Measurements from ENCODE around the gene MAP3K5.
"Not testable (repeated sequence)": the region's sequence is repeated elsewhere in the genome, so short reads cannot be mapped to it uniquely, and the experiment has no call there.

Gene MAP3K5, protein sequence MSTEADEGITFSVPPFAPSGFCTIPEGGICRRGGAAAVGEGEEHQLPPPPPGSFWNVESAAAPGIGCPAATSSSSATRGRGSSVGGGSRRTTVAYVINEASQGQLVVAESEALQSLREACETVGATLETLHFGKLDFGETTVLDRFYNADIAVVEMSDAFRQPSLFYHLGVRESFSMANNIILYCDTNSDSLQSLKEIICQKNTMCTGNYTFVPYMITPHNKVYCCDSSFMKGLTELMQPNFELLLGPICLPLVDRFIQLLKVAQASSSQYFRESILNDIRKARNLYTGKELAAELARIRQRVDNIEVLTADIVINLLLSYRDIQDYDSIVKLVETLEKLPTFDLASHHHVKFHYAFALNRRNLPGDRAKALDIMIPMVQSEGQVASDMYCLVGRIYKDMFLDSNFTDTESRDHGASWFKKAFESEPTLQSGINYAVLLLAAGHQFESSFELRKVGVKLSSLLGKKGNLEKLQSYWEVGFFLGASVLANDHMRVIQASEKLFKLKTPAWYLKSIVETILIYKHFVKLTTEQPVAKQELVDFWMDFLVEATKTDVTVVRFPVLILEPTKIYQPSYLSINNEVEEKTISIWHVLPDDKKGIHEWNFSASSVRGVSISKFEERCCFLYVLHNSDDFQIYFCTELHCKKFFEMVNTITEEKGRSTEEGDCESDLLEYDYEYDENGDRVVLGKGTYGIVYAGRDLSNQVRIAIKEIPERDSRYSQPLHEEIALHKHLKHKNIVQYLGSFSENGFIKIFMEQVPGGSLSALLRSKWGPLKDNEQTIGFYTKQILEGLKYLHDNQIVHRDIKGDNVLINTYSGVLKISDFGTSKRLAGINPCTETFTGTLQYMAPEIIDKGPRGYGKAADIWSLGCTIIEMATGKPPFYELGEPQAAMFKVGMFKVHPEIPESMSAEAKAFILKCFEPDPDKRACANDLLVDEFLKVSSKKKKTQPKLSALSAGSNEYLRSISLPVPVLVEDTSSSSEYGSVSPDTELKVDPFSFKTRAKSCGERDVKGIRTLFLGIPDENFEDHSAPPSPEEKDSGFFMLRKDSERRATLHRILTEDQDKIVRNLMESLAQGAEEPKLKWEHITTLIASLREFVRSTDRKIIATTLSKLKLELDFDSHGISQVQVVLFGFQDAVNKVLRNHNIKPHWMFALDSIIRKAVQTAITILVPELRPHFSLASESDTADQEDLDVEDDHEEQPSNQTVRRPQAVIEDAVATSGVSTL (N-terminal part only)

DNA sequence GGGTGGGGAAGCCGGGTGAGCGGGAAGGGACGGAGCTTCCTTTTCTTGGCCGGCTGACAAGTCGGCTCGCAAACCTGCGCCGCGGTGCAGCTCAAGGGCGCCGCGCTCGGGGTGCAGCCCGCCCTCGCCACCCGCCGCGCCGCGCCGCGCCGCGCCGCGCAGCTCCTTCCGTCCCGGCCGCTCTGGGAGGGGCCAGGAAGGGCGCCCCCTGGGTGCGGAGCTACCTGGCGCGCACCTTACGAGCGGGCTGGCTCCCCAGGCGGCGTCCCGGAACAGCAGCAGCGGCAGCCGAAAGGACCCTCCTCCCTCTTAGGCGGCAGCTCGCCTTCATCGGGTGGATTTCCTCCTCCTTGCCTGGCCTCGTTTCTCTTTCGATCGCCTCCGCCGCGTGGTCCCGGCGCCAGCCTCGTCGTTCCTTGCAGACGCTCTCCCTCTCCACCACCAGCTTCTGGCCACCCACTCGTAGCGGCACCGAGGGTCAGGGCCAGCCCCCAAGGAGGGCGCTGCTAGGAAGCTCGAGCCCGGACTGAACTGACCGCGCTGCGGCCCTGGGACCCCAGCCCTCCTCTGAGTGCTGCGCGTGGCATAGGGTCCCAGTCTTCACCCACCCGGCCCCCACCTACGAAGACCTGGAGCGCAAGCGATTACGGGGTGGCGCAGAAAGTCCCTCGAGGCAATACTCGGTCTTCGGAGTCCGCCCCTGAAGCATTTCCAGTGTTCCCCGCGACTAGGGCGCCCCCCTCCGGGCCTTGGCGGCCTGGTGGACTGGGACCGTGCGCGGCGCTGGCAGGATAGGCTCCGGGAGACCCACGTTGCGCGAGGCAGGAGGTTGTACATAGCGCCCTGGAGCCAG, at the start of gene MAP3K5:
TSS of gene MAP3K5 (minus strand) at position 68 of the 853 bp plus-strand sequence. CDS start 320 bp downstream, outside the sequence.
- no peak for FAIRE-seq

DNA sequence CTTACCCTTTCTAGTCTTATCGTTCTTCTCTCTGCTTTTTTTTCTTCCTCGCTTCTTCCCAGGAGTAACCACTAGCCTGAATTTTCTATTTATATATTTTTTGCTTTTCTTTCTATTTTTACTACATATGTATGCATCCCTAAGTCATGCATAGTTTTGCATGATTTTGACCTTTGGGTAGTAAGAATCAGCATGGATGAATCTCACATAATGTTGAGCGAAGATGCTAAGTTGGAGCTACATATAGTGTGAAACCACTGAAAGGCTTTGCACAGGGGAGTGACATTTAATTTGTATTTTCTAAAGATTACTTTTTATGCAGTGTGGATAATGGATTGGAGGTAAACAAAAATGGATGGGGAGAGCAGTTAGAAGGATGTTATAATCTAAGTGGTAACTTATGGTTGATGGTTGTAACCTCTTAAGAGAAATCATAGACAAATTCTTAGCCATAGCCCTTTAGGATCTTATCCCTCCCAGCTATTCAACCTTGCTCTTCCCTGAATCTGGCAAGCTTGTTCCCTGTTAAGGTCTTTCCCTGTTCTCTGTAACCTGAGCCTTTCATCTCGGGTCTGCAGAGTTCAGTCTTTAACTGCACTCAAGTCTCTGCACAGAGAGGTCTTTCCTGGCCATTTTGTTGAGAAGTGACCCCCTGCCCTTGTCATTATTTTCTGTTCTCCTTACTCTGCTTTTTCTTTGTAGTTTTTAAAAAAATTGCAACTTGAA, 48.2 kb upstream of the MAP3K5 start:
- no peak for FAIRE-seq

DNA sequence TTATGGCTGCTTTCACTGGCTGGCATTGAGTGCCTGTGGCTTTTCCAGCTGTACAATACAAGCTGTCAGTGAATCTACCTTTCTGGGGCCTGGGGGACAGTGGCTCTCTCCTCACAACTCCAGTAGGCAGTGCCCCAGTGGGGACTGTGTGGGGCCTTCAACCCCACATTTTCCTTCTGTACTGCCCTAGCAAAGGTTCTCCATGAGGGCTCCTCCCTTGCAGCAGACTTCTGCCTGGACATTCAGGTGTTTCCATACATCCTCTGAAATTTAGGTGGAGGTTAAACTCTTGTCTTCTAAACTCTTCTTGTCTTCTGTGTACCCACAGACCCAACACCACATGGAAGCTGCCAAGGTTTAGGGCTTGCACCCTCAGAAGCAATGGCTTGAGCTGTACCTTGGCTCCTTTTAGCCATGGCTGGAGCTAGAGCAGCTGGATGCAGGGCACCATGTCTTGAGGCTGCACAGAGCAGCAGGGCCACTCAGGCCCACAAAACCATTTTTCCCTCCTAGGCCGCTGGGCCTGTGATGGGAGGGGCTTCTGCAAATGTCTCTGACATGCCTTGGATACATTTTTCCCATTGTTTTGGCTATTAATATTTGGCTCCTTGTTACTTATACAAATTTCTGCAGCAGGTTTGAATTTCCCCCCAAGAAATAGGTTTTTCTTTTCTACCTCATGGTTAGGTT, 39.7 kb upstream of the MAP3K5 start:
- FAIRE-seq = no peak

DNA sequence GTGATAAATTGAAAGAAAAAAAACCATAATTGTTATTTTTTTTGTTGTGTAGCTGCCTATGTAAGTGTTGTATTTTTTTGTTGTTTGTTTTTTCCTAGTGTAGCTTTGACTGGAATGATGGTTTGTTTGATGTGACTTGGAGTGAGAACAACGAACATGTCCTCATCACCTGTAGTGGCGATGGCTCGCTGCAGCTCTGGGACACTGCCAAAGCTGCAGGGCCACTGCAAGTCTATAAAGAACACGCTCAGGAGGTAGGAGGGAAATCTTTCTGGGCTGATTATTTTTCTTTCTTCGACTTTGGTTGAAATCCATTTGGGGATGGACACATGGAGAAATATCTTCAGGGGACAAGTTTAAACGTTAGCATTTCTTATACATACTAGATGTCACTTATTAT, 33.9 kb upstream of the MAP3K5 start:
- no peak for FAIRE-seq

DNA sequence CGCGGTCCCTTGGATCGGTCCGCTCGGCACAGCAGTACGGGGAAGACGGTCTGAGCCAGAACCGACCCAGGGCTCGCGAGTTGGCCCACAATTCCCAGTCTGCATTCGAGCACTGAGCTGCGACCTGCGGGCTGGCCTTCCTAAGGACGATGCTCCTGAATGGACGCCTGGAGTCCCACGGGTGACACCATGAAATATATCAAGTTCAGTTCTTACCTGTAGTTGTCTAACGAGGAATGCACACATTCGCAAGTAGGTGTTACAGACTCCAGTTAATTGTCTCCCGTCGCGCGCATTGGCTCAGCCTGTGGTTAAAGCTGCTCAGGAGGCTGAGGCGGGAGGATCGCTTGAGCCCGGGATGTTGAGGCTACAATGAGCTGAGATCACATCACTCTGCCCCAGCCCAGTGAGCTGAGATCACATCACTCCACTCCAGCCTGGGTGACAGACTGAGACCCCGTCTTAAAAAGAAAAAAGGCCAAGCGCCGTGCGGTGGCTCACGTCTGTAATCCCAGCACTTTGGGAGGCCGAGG, 30.9 kb upstream of the MAP3K5 start:
- FAIRE-seq = no peak

DNA sequence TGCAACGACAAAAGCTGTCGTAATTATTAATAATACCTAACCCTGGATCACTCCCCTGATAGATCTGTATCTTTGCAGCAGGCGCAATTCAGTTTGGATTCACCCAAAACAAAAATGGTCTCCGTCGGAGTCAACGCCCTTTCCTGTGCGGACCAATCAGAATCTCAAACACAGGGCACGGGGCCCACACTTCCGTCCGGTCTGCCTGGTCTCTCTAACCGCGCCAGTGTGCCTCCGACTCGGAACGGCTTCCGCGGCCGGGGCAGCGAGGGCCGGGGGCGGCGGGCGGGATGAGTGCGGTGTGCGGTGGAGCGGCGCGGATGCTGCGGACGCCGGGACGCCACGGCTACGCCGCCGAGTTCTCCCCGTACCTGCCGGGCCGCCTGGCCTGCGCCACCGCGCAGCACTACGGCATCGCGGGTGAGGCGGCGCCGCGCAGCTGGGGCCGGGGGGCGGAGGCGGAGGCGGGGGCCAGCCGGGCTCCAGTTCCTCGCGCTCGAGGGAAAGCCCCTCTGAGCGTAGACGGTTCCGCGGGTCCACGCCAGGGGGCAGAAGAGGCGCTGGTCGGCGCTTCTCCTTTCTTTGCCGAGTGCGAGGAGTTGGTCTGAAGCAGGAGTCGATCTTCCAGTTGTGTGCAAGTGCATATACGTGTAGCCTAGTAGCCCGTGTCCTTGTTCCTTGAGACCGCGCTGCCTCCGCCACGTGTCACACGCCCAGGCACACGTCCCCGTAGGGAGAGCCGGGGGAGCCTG, 30.3 kb upstream of the MAP3K5 start, which contains the start of gene PEX7:
TSS of gene PEX7 (plus strand) at position 217 of the 752 bp plus-strand sequence. CDS start at position 291, 74 bp downstream.
- FAIRE-seq = peak; percentile 80

DNA sequence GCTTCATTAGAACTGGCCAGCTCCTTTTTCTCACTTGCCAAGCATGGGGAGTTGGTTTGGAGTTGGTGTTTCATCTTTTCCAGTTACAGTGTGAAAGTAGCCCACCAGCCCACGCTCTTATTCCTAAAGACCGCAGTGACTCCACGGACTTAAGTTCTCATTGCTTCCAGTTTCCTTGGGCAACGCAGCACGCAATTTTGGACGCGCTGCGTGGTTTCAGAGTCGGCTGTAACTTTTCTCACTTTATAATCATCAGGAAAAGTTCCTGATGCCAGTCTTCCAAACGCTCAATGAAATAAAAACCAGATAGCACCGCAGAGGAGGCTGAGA, 29.7 kb upstream of the MAP3K5 start:
- no peak for FAIRE-seq

DNA sequence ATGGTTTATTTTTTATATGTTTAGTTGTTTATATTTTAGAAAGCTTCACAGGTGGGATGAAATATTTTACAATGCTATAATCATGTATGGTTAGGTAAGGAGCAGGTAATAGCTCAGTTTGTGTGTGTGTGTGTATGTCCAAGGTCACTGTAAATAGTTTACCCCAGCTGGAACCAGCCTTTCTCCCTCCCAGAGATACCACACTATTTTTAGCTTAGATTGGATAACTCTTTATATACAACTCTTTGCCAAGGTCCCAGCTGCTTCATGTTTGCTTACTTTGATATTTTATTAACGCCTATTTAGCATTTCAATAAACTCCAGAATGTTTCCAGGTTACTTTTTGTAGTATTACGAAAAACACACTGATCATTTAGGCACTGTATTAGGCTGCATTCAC, 28.3 kb upstream of the MAP3K5 start:
- no peak for FAIRE-seq

DNA sequence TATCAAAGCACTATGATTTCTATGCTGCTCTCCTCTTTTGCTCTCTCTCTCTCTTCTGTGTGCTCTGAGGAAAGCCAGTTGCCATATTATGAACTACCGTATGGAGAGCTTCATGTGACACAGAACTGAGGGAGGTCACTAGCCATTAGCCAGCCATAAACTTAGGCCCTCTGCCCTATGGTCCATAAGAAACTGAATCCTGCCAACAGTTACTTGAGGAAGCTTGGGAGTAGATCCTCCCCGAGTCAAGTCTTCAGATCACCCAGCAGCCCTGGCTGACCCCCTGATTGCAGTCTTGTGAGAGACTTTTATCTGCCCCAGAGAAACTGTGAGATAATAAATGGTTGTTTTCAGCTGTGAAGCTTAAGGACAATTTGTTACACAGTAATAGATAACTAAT, 24.4 kb upstream of the MAP3K5 start:
- no peak for FAIRE-seq

DNA sequence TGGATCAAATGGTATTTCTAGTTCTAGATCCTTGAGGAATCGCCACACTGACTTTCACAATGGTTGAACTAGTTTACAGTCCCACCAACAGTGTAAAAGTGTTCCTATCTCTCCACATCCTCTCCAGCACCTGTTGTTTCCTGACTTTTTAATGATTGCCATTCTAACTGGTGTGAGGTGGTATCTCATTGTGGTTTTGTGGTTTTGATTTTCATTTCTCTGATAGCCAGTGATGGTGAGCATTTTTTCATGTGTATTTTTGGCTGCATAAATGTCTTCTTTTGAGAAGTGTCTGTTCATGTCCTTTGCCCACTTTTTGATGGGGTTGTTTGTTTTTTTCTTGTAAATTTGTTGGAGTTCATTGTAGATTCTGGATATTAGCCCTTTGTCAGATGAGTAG, 23.3 kb upstream of the MAP3K5 start:
- FAIRE-seq = not testable (repeated sequence)

DNA sequence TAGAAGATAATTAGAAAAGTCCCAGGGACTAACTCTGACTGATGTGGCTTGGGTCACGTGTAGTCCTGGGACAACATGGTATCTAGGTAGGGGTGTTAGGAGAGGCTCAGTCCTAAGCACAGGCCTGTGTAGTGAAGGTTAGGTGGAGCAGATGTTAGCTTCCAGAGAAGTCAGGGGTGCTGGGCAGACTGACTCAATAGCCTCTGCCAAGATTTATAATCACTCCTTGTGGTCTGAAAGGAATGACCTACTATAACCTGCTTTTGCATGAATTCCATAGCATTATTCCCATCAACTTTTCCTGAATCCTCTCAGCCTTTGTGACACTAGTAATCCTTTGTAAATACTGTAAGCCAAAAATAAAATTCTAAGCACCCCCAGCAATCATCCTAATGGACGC, 19.9 kb upstream of the MAP3K5 start:
- FAIRE-seq = no peak

DNA sequence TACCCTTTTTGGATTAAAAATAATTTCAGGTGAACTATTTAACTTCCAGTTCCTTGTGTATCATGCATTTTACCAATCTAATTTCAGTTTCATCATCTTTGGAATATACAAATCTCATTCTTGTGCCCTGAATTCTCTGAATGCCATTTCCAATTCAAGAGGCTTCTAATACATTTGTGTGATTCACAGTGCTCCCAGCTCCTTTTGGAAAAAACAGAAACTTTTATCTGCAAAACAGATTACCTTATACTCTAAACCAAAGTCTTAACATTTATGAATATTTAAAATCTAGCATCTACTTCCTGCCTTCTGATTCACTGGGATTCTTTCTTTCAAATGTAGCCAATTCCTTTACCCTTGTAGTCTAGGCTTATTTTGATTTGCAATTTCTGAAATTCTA, 19.0 kb upstream of the MAP3K5 start:
- FAIRE-seq = no peak

DNA sequence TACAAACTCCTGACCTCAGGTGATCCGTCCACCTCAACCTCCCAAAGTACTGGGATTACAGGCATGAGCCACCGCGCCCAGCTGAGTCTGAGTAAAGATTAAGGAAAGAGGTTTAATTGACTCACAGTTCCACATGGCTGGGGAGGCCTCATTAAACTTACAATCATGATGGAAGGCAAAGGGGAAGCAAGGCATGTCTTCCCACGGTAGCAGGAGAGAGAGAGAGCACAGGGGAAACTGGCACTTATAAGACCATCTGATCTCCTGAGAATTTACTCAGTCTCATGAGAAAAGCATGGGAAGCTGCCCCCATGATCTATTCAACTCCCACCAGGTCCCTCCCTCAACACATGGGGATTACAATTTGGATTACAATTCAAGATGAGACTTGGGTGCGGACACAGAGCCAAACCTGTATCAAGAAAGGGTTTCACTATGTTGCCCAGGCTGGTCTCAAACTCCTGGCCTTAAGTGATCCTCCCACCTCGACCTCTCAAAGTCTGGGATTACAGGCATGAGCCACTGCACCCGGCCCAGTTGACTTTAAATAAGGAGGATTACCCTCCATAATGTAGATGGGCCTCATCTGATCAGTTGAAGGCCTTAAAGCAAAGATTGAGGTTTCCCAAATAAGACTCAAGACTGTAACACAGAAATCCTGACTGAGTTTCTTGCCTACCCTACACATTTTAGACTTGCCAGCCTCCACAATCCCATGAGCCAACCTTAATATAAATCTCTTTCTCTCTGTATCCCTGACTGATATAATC, 17.0 kb upstream of the MAP3K5 start:
- no peak for FAIRE-seq

DNA sequence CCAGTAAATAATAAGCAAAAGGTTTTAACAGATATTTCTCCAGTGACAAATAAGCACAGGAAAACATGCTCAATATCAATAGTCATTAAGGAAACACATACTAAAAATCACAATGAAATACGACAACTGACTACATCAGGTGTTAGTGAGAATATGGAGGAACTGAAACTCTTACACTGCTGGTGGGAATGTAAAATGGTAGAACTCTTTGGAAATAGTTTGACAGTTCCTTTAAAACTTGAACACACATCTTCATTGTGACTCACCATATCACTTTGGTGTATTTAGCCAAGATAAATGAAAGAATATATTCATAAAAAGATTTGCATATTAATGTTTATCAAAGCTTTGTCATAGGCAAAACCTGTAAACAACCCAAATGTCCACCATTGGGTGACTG, 11.3 kb upstream of the MAP3K5 start:
- no peak for FAIRE-seq

DNA sequence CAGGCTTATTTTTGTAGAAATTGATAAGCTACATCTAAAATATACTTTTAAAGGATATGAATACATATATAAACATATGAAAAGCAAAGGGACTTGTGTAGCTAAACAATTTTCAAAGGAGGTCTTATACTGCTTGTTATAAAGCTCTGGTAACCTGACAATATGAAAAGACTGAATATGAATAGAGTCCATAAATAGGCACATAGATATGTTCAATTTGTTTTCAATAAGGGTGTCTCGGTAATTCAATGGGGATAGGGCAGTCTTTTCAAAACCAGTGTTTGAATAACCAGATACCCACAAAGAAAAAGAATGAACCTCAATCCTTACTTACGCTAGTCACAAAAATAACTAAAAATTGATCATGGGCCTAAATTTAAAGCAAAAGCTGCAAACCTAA, 9.3 kb upstream of the MAP3K5 start:
- no peak for FAIRE-seq

DNA sequence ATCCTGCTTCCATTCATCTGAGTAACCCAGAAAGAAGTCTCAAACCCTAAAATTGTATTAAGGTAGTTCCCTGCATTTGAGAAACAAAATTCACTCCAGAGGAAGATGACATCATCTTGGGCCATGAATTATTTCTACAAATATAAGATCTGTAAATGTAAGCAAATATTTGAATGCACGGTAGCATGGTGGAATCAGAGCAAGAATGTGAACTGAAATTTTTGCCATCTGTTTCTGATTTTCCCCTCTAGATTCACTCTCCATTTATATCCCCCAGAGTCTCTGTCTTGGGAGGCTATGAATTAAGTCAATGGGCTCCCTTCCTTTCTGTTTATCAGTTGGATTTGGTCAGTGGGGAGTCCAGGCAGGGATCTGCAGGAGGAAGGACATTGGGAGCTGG, 5.8 kb upstream of the MAP3K5 start:
- FAIRE-seq = no peak

DNA sequence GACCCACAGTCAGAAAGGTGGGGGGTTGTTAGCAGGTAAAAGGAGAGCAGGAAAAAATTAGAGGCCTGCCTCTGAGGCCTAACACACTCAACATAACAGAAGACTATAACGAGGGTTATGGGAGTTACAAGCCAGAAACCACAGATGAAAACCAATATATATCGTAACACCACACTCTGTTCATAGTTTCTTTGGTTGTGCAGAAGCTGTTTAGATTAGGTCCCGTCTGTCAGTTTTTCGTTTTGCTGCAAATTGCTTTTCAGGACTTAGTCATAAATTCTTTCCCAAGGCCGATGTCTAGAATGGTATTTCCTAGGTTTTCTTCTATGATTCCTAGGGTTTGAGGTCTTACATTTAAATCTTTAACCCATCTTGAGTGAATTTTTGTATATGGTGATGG, 3.7 kb upstream of the MAP3K5 start:
- no peak for FAIRE-seq

DNA sequence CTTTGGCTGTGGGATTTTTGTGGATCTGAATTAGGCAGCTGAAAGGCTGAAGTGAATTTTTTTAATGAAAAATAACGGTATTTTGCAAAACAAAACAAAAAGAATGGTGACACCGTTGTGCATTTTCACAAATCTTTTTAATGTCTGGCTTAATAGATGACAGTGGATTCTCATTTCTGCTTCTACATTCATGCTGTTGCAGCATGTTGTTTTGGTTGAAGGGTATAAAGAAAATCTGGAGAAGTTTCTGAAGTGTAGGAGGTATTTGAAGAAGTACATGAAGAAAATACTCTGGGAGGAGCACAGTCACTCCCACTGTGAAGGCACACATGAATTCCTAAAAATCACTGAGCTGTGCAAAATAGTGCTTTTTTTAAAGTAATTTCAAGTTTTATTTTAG, 3.1 kb upstream of the MAP3K5 start:
- no peak for FAIRE-seq

DNA sequence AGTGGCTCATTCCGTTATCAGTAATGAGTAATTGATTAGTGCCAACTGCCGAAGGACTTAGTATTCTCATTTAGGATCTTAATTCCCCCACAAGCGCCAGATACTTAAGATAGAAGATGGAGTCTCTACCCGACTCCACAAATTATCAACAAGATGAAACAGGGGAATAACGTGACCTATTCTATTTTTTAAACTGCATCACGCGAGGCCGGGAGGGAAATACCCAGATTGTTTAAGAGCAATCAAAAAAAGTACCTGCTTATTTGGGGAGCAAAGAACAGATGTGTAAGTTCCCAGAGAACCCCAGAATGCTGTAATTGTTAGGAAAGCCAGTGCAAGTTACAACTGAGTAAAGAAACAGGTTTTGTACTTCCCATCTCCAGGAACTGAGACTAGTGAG, 1.1 kb upstream of the MAP3K5 start:
- FAIRE-seq = no peak

All from A204.1 (cell line).